K562 (cell line): ENCODE data around the gene JMJD1C.

Source experiments
- NFYB ChIP-seq: IDR thresholded peaks from 2 replicates; pipeline ENCODE4 v1.6.1; 2011; ENCODE audit warnings: mild to moderate bottlenecking, moderate library complexity; ENCODE audit not compliant: insufficient read length; ENCODE audit errors: extremely low read depth
- SMC3 ChIP-seq: conservative IDR thresholded peaks from 2 replicates; pipeline ENCODE4 v1.6.1; 2011; ENCODE audit warnings: low read depth, low read length, improper control_type of control experiment; ENCODE audit not compliant: insufficient read depth
- SREBF2 ChIP-seq: sonication (generic); formaldehyde crosslinking; IDR thresholded peaks from 2 replicates; pipeline ENCODE4 v1.4.0; 2020; ENCODE audit warnings: mild to moderate bottlenecking, missing genetic modification reagents
- TGIF2 ChIP-seq: sonication (generic); formaldehyde crosslinking; IDR thresholded peaks from 2 replicates; pipeline ENCODE4 v1.8.1; 2022; ENCODE audit warnings: mild to moderate bottlenecking, missing genetic modification reagents, moderate library complexity
- YBX1 ChIP-seq: fragments of 450-650 bp; IDR thresholded peaks from 2 replicates; pipeline ENCODE4 v1.7.1; 2016; ENCODE audit warnings: mild to moderate bottlenecking
- TF ChIP-seq, protein P1 (sequence below), 3 experiments: IDR thresholded peaks in 2 of 3; conservative IDR thresholded peaks in 1 of 3; 2 replicates each; pipeline ENCODE4 v1.5.1; 2011 to 2012; ENCODE audit warnings: low read length in 3 of 3, mild to moderate bottlenecking in 3 of 3, control low read depth in 2 of 3, improper control_type of control experiment in 1 of 3, inconsistent platforms in 1 of 3, low read depth in 1 of 3, mixed read lengths in 1 of 3, moderate library complexity in 1 of 3; ENCODE audit not compliant: insufficient read depth in 2 of 3
- TF ChIP-seq, protein P2 (sequence below): sonication (generic); formaldehyde crosslinking; IDR thresholded peaks from 2 replicates; pipeline ENCODE4 v1.8.0; 2022; ENCODE audit warnings: mild to moderate bottlenecking, missing genetic modification reagents, borderline replicate concordance
- TF ChIP-seq, protein P3 (sequence below): fragments of 450-650 bp; formaldehyde crosslinking; IDR thresholded peaks from 2 replicates; pipeline ENCODE4 v1.4.0; 2022; ENCODE audit warnings: missing genetic modification characterization
- TF ChIP-seq, protein P4 (sequence below), 2 experiments: fragments of 450-650 bp in 1 of 2; sonication (generic) in 1 of 2; formaldehyde crosslinking in 1 of 2; IDR thresholded peaks in 1 of 2; conservative IDR thresholded peaks in 1 of 2; 2 replicates each; pipeline versions ENCODE4 v1.6.1 to v1.8.1; 2016 to 2023; ENCODE audit warnings: mild to moderate bottlenecking in 2 of 2, moderate library complexity in 2 of 2, inconsistent platforms in 1 of 2, missing genetic modification reagents in 1 of 2

DNA sequence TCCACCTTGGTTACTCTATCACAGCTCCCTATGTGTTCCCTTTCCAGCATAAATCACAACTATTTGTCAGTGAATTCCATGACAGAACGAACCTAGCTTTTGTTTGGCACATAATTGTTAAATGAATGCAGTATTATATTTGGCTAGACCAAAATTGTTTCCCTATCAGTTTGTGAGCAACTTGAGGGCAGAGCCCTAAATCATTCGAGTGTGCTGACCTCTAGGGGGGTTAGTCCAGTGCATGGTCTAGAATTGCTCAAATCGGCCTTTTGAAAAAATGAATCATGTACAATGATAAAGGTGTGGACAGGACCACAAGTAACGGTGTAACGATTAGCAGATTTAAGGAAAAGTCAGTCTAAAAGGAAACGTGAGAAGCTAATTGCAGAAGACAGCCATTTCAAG is 333.1 kb downstream of the JMJD1C start:
- TF ChIP-seq, protein P1, sequence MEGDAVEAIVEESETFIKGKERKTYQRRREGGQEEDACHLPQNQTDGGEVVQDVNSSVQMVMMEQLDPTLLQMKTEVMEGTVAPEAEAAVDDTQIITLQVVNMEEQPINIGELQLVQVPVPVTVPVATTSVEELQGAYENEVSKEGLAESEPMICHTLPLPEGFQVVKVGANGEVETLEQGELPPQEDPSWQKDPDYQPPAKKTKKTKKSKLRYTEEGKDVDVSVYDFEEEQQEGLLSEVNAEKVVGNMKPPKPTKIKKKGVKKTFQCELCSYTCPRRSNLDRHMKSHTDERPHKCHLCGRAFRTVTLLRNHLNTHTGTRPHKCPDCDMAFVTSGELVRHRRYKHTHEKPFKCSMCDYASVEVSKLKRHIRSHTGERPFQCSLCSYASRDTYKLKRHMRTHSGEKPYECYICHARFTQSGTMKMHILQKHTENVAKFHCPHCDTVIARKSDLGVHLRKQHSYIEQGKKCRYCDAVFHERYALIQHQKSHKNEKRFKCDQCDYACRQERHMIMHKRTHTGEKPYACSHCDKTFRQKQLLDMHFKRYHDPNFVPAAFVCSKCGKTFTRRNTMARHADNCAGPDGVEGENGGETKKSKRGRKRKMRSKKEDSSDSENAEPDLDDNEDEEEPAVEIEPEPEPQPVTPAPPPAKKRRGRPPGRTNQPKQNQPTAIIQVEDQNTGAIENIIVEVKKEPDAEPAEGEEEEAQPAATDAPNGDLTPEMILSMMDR (IDR thresholded peaks at IDR 0.05 in 2 of 3, conservative IDR thresholded peaks at IDR 0.05 in 1 of 3; ENCODE audit: insufficient read depth in 2 of 3, low read depth in 1 of 3, low read length in 3 of 3), result 0 out of 6 replicates have a peak, but pooled peaks of 1 of the 3 experiments have one; percentile 1
- TF ChIP-seq, protein P2, sequence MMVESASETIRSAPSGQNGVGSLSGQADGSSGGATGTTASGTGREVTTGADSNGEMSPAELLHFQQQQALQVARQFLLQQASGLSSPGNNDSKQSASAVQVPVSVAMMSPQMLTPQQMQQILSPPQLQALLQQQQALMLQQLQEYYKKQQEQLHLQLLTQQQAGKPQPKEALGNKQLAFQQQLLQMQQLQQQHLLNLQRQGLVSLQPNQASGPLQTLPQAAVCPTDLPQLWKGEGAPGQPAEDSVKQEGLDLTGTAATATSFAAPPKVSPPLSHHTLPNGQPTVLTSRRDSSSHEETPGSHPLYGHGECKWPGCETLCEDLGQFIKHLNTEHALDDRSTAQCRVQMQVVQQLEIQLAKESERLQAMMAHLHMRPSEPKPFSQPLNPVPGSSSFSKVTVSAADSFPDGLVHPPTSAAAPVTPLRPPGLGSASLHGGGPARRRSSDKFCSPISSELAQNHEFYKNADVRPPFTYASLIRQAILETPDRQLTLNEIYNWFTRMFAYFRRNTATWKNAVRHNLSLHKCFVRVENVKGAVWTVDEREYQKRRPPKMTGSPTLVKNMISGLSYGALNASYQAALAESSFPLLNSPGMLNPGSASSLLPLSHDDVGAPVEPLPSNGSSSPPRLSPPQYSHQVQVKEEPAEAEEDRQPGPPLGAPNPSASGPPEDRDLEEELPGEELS (CRISPR knock-in tag), result no peak
- no peak for TF ChIP-seq SMC3
- TF ChIP-seq YBX1, result no peak
- no peak for TF ChIP-seq NFYB
- TF ChIP-seq, protein P3, sequence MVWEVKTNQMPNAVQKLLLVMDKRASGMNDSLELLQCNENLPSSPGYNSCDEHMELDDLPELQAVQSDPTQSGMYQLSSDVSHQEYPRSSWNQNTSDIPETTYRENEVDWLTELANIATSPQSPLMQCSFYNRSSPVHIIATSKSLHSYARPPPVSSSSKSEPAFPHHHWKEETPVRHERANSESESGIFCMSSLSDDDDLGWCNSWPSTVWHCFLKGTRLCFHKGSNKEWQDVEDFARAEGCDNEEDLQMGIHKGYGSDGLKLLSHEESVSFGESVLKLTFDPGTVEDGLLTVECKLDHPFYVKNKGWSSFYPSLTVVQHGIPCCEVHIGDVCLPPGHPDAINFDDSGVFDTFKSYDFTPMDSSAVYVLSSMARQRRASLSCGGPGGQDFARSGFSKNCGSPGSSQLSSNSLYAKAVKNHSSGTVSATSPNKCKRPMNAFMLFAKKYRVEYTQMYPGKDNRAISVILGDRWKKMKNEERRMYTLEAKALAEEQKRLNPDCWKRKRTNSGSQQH (CRISPR knock-in tag), result no peak
- no peak for TF ChIP-seq TGIF2 (CRISPR knock-in tag)
- 0 out of 2 replicates have a peak, but pooled peaks have one; percentile 34 for TF ChIP-seq SREBF2 (CRISPR knock-in tag)
- TF ChIP-seq, protein P4, sequence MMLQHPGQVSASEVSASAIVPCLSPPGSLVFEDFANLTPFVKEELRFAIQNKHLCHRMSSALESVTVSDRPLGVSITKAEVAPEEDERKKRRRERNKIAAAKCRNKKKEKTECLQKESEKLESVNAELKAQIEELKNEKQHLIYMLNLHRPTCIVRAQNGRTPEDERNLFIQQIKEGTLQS (IDR thresholded peaks at IDR 0.05), result no peak
- TF ChIP-seq, protein P4 (CRISPR knock-in tag; conservative IDR thresholded peaks at IDR 0.05), result no peak; the same call in 1 of the 2 replicates
